ENCODE results near the gene SPRY4. TPM values are rescaled to one million over a fixed set of nuclear protein-coding genes. Genes with fewer than 3 reads are reported as not detected.
"Not testable (repeated sequence)": the region's sequence is repeated elsewhere in the genome, so short reads cannot be mapped to it uniquely, and the experiment has no call there.

The SPRY4 gene
- total RNA-seq, 2 experiments from 2014 or later, result 0.05 to 0.27 TPM

GRCh38 chr5:142356716-142357468 is 32.1 kb upstream of the SPRY4 start:
- DNase-seq, result peak; percentile 89
- POLR2A ChIA-PET, result interaction anchor here (0.5 kb wide), 1 partner anchor 87 kb away, joined by 4 read pairs; no protein-coding TSS in a partner anchor
- peak overlapping the region; percentile 75 for H3K4me3 Mint-ChIP-seq
- CTCF ChIA-PET, result interaction anchor here (1.0 to 2.9 kb wide), 3 partner anchors 8 to 36 kb away, joined by 3 to 9 read pairs (median 7); no protein-coding TSS in a partner anchor
- H3K9me3 Mint-ChIP-seq, result no peaks in the 10 kb centered on the region
- peaks cover 51% of the 10 kb centered on the region for H3K4me1 Mint-ChIP-seq
- H3K27me3 Mint-ChIP-seq, result peaks cover 23% of the 10 kb centered on the region
- peak overlapping the region; percentile 96 for H3K27ac Mint-ChIP-seq
- no peaks in the 10 kb centered on the region for H3K36me3 Mint-ChIP-seq (ENCODE audit: low read depth)

- H3K27ac Mint-ChIP-seq, result peak overlapping the region; percentile 96
- POLR2A ChIA-PET, result no interaction called here
These were observed 31.5 kb upstream of the SPRY4 start for GRCh38 chr5:142356349-142356715.

GRCh38 chr5:142353071-142353472 is 28.3 kb upstream of the SPRY4 start:
- Mint-ChIP-seq H3K4me3 (no peak overlapping the region), H3K27me3 (peaks cover 11% of the 10 kb centered on the region), H3K36me3 (ENCODE audit: low read depth) (no peaks in the 10 kb centered on the region), H3K4me1 (peaks cover 29% of the 10 kb centered on the region), H3K9me3 (peaks cover 3% of the 10 kb centered on the region), H3K27ac (no peak overlapping the region)
- no peak for DNase-seq
- CTCF ChIA-PET, result no interaction called here
- POLR2A ChIA-PET, result no interaction called here

More at GRCh38 chr5:142356349-142356715, 31.5 kb upstream of the SPRY4 start:
- Mint-ChIP-seq H3K27me3 (peaks cover 23% of the 10 kb centered on the region), H3K9me3 (no peaks in the 10 kb centered on the region), H3K36me3 (ENCODE audit: low read depth) (no peaks in the 10 kb centered on the region), H3K4me1 (peaks cover 51% of the 10 kb centered on the region), H3K4me3 (peak overlapping the region; percentile 75)
- no peak for DNase-seq
- CTCF ChIA-PET, result interaction anchor here (1.8 kb wide), 1 partner anchor 33 kb away, joined by 4 read pairs; no protein-coding TSS in a partner anchor

GRCh38 chr5:142350021-142350420 is 25.2 kb upstream of the SPRY4 start:
- no peak overlapping the region for H3K4me3 Mint-ChIP-seq

GRCh38 chr5:142346706-142347105 is 21.9 kb upstream of the SPRY4 start:
- Mint-ChIP-seq H3K4me1 (no peaks in the 10 kb centered on the region), H3K27me3 (peaks cover 15% of the 10 kb centered on the region), H3K36me3 (ENCODE audit: low read depth) (peaks cover 7% of the 10 kb centered on the region), H3K4me3 (no peak overlapping the region), H3K27ac (no peak overlapping the region), H3K9me3 (peaks cover 36% of the 10 kb centered on the region)
- POLR2A ChIA-PET, result no interaction called here
- CTCF ChIA-PET, result no interaction called here
- no peak for DNase-seq

More at GRCh38 chr5:142350021-142350420, 25.2 kb upstream of the SPRY4 start:
- ChIA-PET POLR2A (no interaction called here), CTCF (interaction anchor here (2.1 kb wide), 1 partner anchor 8 kb away, joined by 9 read pairs; no protein-coding TSS in a partner anchor)
- peaks cover 19% of the 10 kb centered on the region for H3K9me3 Mint-ChIP-seq
- H3K4me1 Mint-ChIP-seq, result peaks cover 11% of the 10 kb centered on the region
- DNase-seq, result no peak
- H3K27ac Mint-ChIP-seq, result no peak overlapping the region
- peaks cover 19% of the 10 kb centered on the region for H3K27me3 Mint-ChIP-seq
- peaks cover 3% of the 10 kb centered on the region for H3K36me3 Mint-ChIP-seq (ENCODE audit: low read depth)

- DNase-seq; POLR2A ChIA-PET; H3K4me3 Mint-ChIP-seq; H3K27ac Mint-ChIP-seq; H3K36me3 Mint-ChIP-seq (ENCODE audit: low read depth); H3K4me1 Mint-ChIP-seq: not testable (repeated sequence)
- CTCF ChIA-PET, result interaction anchor here (1.1 kb wide), 1 partner anchor 16 kb away, joined by 3 read pairs; no protein-coding TSS in a partner anchor
- peaks cover 36% of the 10 kb centered on the region for H3K9me3 Mint-ChIP-seq
- H3K27me3 Mint-ChIP-seq, result peaks cover 15% of the 10 kb centered on the region
These were observed 20.1 kb upstream of the SPRY4 start for GRCh38 chr5:142344915-142345314.

GRCh38 chr5:142343531-142343930 is 18.7 kb upstream of the SPRY4 start:
- peaks cover 36% of the 10 kb centered on the region for H3K9me3 Mint-ChIP-seq
- POLR2A ChIA-PET, result no interaction called here
- H3K27ac Mint-ChIP-seq, result no peak overlapping the region
- H3K4me3 Mint-ChIP-seq, result no peak overlapping the region
- peaks cover 15% of the 10 kb centered on the region for H3K27me3 Mint-ChIP-seq
- CTCF ChIA-PET, result interaction anchor here (1.2 to 1.6 kb wide), 2 partner anchors 10 to 14 kb away, joined by 3 to 4 read pairs; no protein-coding TSS in a partner anchor
- no peak for DNase-seq
- H3K36me3 Mint-ChIP-seq (ENCODE audit: low read depth), result peaks cover 7% of the 10 kb centered on the region
- H3K4me1 Mint-ChIP-seq, result peaks cover 1% of the 10 kb centered on the region

GRCh38 chr5:142342128-142342981 is 17.5 kb upstream of the SPRY4 start:
- no peak for DNase-seq
- H3K27me3 Mint-ChIP-seq, result peaks cover 12% of the 10 kb centered on the region
- CTCF ChIA-PET, result interaction anchor here (0.5 to 1.6 kb wide), 3 partner anchors 9 to 149 kb away, joined by 3 to 4 read pairs (median 3); no protein-coding TSS in a partner anchor
- no peak overlapping the region for H3K27ac Mint-ChIP-seq
- POLR2A ChIA-PET, result no interaction called here
- H3K9me3 Mint-ChIP-seq, result peaks cover 33% of the 10 kb centered on the region
- peaks cover 1% of the 10 kb centered on the region for H3K4me1 Mint-ChIP-seq
- peaks cover 7% of the 10 kb centered on the region for H3K36me3 Mint-ChIP-seq (ENCODE audit: low read depth)
- no peak overlapping the region for H3K4me3 Mint-ChIP-seq

GRCh38 chr5:142339781-142340180 is 15.0 kb upstream of the SPRY4 start:
- Mint-ChIP-seq H3K36me3 (ENCODE audit: low read depth) (peaks cover 4% of the 10 kb centered on the region), H3K4me3 (no peak overlapping the region), H3K27ac (no peak overlapping the region), H3K4me1 (peaks cover 1% of the 10 kb centered on the region), H3K27me3 (peaks cover 1% of the 10 kb centered on the region), H3K9me3 (peaks cover 14% of the 10 kb centered on the region)
- POLR2A ChIA-PET, result no interaction called here
- DNase-seq, result no peak
- CTCF ChIA-PET, result interaction anchor here (0.7 to 0.9 kb wide), 2 partner anchors 12 to 272 kb away, joined by 3 to 4 read pairs; no protein-coding TSS in a partner anchor

- H3K27ac Mint-ChIP-seq, result no peak overlapping the region
- no peaks in the 10 kb centered on the region for H3K36me3 Mint-ChIP-seq (ENCODE audit: low read depth)
- no peaks in the 10 kb centered on the region for H3K9me3 Mint-ChIP-seq
- ChIA-PET POLR2A (interaction anchor here (0.5 kb wide), 1 partner anchor 358 kb away, joined by 3 read pairs; no protein-coding TSS in a partner anchor), CTCF (no interaction called here)
- H3K4me3 Mint-ChIP-seq, result no peak overlapping the region
- H3K4me1 Mint-ChIP-seq, result no peaks in the 10 kb centered on the region
- DNase-seq, result no peak
- H3K27me3 Mint-ChIP-seq, result peaks cover 1% of the 10 kb centered on the region
These were observed 9.7 kb upstream of the SPRY4 start for GRCh38 chr5:142334538-142334937.

- H3K9me3 Mint-ChIP-seq; H3K4me1 Mint-ChIP-seq; H3K36me3 Mint-ChIP-seq (ENCODE audit: low read depth); H3K27ac Mint-ChIP-seq; H3K4me3 Mint-ChIP-seq; H3K27me3 Mint-ChIP-seq; DNase-seq; POLR2A ChIA-PET: not testable (repeated sequence)
- CTCF ChIA-PET, result interaction anchor here (0.6 to 0.9 kb wide), 2 partner anchors 10 to 46 kb away, joined by 3 to 4 read pairs; no protein-coding TSS in a partner anchor
These were observed 8.9 kb upstream of the SPRY4 start for GRCh38 chr5:142333749-142334148.

- Mint-ChIP-seq H3K27ac (no peak overlapping the region), H3K9me3 (no peaks in the 10 kb centered on the region), H3K36me3 (ENCODE audit: low read depth) (no peaks in the 10 kb centered on the region), H3K4me1 (peaks cover 6% of the 10 kb centered on the region), H3K4me3 (no peak overlapping the region), H3K27me3 (peaks cover 29% of the 10 kb centered on the region)
- ChIA-PET POLR2A (interaction anchor here (0.7 kb wide), 1 partner anchor 29 kb away, joined by 4 read pairs; no protein-coding TSS in a partner anchor), CTCF (no interaction called here)
- DNase-seq, result no peak
These were observed 5.6 kb upstream of the SPRY4 start for GRCh38 chr5:142330444-142330843.
